Lower leg skin (tissue), 4 donors: ENCODE data around the gene ACY1. TPM values are rescaled to one million over a fixed set of nuclear protein-coding genes. Genes with fewer than 3 reads are reported as not detected.

Experiments
- DNase-seq, 2 donors: peaks; one replicate each; pipeline ENCODE4 v3.0.0-alpha.2; 2019; ENCODE audit warnings: low spot score in 2 of 2
- H3K4me3 ChIP-seq: fragments of 200-600 bp; sonication (generic); 2 replicates; pipeline ENCODE4 v1.5.1; 2017; ENCODE audit warnings: mild to moderate bottlenecking, low read depth; ENCODE audit not compliant: poor library complexity, severe bottlenecking
- POLR2A ChIP-seq, 2 donors: fragments of 450-650 bp; IDR thresholded peaks; one replicate each; pipeline ENCODE4 v1.6.1; 2016 to 2017; ENCODE audit warnings: antibody characterized with exemption in 2 of 2, mild to moderate bottlenecking in 1 of 2, moderate library complexity in 1 of 2
- WGBS, 2 donors: methylation state at CpG; one replicate each; pipeline ENCODE4 v1.1.5; 2018; 5-methylcytosine and 5-hydroxymethylcytosine counted together
- intact Hi-C: fragments of 100-400 bp; cut with DNase I; formaldehyde crosslinking; loops from one replicate; pipeline ENCODE4 v1.15.0; 2023; ENCODE audit warnings: low total_unique reads
- total RNA-seq, 4 donors: library from RNA; depleted of rRNA; stranded (reverse); fragments of >200 nt; gene quantifications; one replicate each; pipeline ENCODE4 v1.1.0, GENCODE V29; 2016
- TF ChIP-seq, protein P1 (sequence below), 3 donors: fragments of 450-650 bp; IDR thresholded peaks; one replicate each; pipeline ENCODE4 v1.5.1; 2016; ENCODE audit warnings: antibody characterized with exemption in 3 of 3, mild to moderate bottlenecking in 3 of 3, moderate library complexity in 2 of 3

The ACY1 gene
- total RNA-seq, 4 donors from 2014 or later: 16.2 to 44.2 (median 30.5) TPM

- TF ChIP-seq, protein P1, sequence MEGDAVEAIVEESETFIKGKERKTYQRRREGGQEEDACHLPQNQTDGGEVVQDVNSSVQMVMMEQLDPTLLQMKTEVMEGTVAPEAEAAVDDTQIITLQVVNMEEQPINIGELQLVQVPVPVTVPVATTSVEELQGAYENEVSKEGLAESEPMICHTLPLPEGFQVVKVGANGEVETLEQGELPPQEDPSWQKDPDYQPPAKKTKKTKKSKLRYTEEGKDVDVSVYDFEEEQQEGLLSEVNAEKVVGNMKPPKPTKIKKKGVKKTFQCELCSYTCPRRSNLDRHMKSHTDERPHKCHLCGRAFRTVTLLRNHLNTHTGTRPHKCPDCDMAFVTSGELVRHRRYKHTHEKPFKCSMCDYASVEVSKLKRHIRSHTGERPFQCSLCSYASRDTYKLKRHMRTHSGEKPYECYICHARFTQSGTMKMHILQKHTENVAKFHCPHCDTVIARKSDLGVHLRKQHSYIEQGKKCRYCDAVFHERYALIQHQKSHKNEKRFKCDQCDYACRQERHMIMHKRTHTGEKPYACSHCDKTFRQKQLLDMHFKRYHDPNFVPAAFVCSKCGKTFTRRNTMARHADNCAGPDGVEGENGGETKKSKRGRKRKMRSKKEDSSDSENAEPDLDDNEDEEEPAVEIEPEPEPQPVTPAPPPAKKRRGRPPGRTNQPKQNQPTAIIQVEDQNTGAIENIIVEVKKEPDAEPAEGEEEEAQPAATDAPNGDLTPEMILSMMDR (IDR thresholded peaks at IDR 0.05): no peak
- TF ChIP-seq POLR2A (IDR thresholded peaks at IDR 0.05): no peak
- DNase-seq: peak in 1 of 2 donors; percentile 48
- WGBS, 2 donors: 77 to 80% methylated on average over 7 to 9 of the region's 9 CpGs
- intact Hi-C loops: no loop called here
- H3K4me3 ChIP-seq: no peak overlapping the region
Measured at GRCh38 chr3:51937014-51937413, 46.3 kb upstream of the ACY1 start.

DNA sequence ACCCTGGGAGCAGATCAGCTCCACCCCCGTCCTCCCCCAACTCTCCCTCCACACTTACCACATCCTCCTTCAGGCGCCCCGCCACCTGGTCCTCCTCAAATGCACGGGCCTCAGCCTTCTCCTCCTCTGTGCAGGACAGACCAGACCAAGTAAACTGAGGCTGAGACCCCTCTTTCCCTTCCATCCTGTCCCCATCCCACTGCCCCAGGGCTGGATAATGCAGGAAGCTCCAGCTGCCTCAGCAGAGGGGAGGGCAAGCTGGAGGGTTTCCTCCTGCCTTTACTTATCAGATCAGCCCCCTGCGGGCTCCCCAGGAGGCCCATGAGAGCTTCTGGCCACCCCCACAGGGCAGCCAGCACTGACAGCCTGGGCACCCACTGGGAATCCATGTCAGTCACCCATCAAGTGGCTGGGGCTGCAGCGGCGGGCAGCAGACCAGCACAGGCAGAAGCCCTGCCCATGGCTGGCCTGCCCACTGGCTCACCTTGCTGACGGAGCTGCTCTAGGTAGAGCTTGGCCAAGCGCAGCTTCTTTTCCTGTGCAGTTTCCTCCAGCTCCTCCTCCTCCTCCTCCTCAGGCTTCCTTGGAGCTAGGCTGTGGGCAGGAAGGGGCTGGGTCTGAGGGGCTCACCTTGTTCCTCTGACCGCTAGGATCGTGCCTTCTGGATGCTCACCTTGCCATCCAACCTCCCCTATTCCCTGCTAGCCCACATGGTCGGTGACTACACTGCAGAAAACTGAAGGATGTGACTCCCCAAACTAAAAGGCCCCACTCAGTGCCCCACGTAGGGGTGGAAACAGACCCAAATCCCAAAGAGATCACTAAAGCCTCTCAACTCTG lies 45.5 kb upstream of the ACY1 start:
- no peak for TF ChIP-seq POLR2A (IDR thresholded peaks at IDR 0.05)
- TF ChIP-seq, protein P1 (IDR thresholded peaks at IDR 0.05): no peak

GRCh38 chr3:51938780-51939425 lies 44.4 kb upstream of the ACY1 start:
- no peak overlapping the region for H3K4me3 ChIP-seq
- intact Hi-C loops: no loop called here
- DNase-seq: peak in 1 of 2 donors; percentile 79
- WGBS, 2 donors: 89 to 94% methylated on average over 9 of the region's 9 CpGs
- no peak for TF ChIP-seq POLR2A (IDR thresholded peaks at IDR 0.05)
- TF ChIP-seq, protein P1 (IDR thresholded peaks at IDR 0.05): no peak

More for the DNA sequence above, 45.5 kb upstream of the ACY1 start:
- DNase-seq: peak in 1 of 2 donors; percentile 72
- WGBS, 2 donors: 92 to 93% methylated on average over 13 of the region's 13 CpGs
- intact Hi-C loops: no loop called here
- H3K4me3 ChIP-seq: no peak overlapping the region

DNA sequence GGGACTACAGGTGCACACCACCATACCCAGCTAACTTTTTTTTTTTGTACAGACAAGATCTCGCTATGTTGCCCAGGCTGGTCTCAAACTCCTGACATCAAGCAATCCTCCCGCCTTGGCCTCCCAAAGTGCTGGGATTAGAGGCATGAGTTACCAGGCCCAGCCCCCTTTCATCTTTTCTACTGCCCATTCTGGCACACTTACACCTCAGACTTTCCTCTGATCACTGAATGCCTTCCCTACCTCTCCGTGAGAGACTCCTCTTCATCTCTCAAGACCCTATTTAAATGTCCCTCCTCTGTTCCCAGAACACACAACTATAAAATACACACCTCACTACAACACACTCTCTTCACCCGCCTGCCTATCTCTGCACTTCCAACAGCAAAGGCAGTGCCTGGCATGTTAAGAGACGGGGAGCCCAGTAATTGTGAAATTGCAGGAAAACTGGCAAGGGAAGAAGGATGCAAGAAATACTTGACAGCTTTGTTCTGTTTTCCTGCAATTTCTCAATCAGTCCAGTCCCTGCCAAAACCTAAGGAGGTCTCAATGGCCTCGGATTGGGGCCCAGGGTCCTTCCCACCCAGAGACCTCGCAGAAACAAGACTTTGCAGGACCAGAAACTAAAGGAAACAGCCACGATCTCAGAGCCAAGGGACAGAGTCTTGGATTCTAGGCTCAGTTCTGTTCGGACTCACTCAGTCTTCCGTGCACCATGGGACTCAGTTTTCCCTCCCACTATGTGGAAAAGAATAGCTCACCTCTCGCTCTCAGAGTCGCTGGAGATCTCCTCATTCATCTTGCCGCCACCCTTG lies 42.5 kb upstream of the ACY1 start:
- no peak for TF ChIP-seq POLR2A (IDR thresholded peaks at IDR 0.05)
- TF ChIP-seq, protein P1 (IDR thresholded peaks at IDR 0.05): no peak
- peak overlapping the region; percentile 59 for H3K4me3 ChIP-seq
- 32 to 33% methylated on average over 13 of the region's 13 CpGs for WGBS, 2 donors
- intact Hi-C loops: loop anchor here (5.0 kb wide), 1 partner anchor 201 kb away; no protein-coding TSS in a partner anchor
- DNase-seq: peak in 1 of 2 donors; percentile 80

DNA sequence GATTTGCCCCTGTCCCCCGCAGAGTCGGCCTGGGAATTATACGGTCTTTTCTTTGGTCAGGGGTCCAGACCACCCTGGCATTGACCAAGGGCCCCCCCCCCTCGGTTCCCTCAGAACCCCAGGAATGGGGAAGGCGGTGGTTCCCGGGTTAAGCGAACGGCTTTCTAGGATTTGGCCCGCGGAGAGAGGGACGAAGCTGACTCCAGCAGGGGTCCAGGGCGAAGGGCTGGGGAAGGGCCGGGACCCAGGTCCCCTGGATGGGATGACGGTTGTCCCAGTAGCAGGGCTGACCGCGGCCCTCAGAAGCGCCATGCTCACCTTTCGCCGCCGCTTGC lies 41.9 kb upstream of the ACY1 start:
- intact Hi-C loops: loop anchor here (5.0 kb wide), 1 partner anchor 201 kb away; no protein-coding TSS in a partner anchor
- TF ChIP-seq, protein P1 (IDR thresholded peaks at IDR 0.05): no peak
- TF ChIP-seq POLR2A (IDR thresholded peaks at IDR 0.05): no peak
- 2 to 12% methylated on average over 3 to 11 of the region's 20 CpGs for WGBS, 2 donors
- peak in 1 of 2 donors; percentile 33 for DNase-seq
- peak overlapping the region; percentile 59 for H3K4me3 ChIP-seq
